Measurements from ENCODE around the gene SCPEP1.
"Not testable (repeated sequence)": the region's sequence is repeated elsewhere in the genome, so short reads cannot be mapped to it uniquely, and the experiment has no call there.

SCPEP1 gene

GRCh38 chr17:56977673-56978395 is at the start of gene SCPEP1:
SCPEP1 (plus strand) TSS chr17:56978131; CDS start chr17:56978160, 29 bp downstream.
- peak; percentile 73 to 74 for DNase-seq (ENCODE audit: low read depth in 1 of 2, low spot score in 1 of 2)

GRCh38 chr17:56928586-56928985 is 49.3 kb upstream of the SCPEP1 start:
- no peak for DNase-seq (ENCODE audit: low read depth in 1 of 2, low spot score in 1 of 2)

- DNase-seq (ENCODE audit: low read depth in 1 of 2, low spot score in 1 of 2): no peak
Measured at GRCh38 chr17:56929362-56929969, 48.5 kb upstream of the SCPEP1 start.

GRCh38 chr17:56930739-56931337 is 47.1 kb upstream of the SCPEP1 start:
- DNase-seq (ENCODE audit: low read depth in 1 of 2, low spot score in 1 of 2): no peak

GRCh38 chr17:56933151-56933745 is 44.7 kb upstream of the SCPEP1 start:
- no peak for DNase-seq (ENCODE audit: low read depth in 1 of 2, low spot score in 1 of 2)

GRCh38 chr17:56933868-56934267 is 44.1 kb upstream of the SCPEP1 start:
- DNase-seq (ENCODE audit: low read depth in 1 of 2, low spot score in 1 of 2): no peak

- no peak for DNase-seq (ENCODE audit: low read depth in 1 of 2, low spot score in 1 of 2)
Measured at GRCh38 chr17:56934280-56934679, 43.7 kb upstream of the SCPEP1 start.

- no peak for DNase-seq (ENCODE audit: low read depth in 1 of 2, low spot score in 1 of 2)
Measured at GRCh38 chr17:56935461-56935860, 42.5 kb upstream of the SCPEP1 start.

GRCh38 chr17:56936697-56937322 is 41.1 kb upstream of the SCPEP1 start:
- DNase-seq (ENCODE audit: low read depth in 1 of 2, low spot score in 1 of 2): no peak

GRCh38 chr17:56937687-56938086 is 40.2 kb upstream of the SCPEP1 start:
- DNase-seq (ENCODE audit: low read depth in 1 of 2, low spot score in 1 of 2): no peak

GRCh38 chr17:56938206-56938605 is 39.7 kb upstream of the SCPEP1 start:
- not testable (repeated sequence) for DNase-seq (ENCODE audit: low read depth in 1 of 2, low spot score in 1 of 2)

GRCh38 chr17:56939869-56940484 is 38.0 kb upstream of the SCPEP1 start:
- peak in 1 of 2 donors; percentile 12 for DNase-seq (ENCODE audit: low read depth in 1 of 2, low spot score in 1 of 2)

GRCh38 chr17:56943505-56944125 is 34.3 kb upstream of the SCPEP1 start:
- no peak for DNase-seq (ENCODE audit: low read depth in 1 of 2, low spot score in 1 of 2)

- DNase-seq (ENCODE audit: low read depth in 1 of 2, low spot score in 1 of 2): no peak
Measured at GRCh38 chr17:56945938-56946505, 31.9 kb upstream of the SCPEP1 start.

- no peak for DNase-seq (ENCODE audit: low read depth in 1 of 2, low spot score in 1 of 2)
Measured at GRCh38 chr17:56947741-56948140, 30.2 kb upstream of the SCPEP1 start.

- DNase-seq (ENCODE audit: low read depth in 1 of 2, low spot score in 1 of 2): no peak
Measured at GRCh38 chr17:56948491-56948890, 29.4 kb upstream of the SCPEP1 start.

- no peak for DNase-seq (ENCODE audit: low read depth in 1 of 2, low spot score in 1 of 2)
Measured at GRCh38 chr17:56949595-56949994, 28.3 kb upstream of the SCPEP1 start.

- no peak for DNase-seq (ENCODE audit: low read depth in 1 of 2, low spot score in 1 of 2)
Measured at GRCh38 chr17:56956992-56957391, 20.9 kb upstream of the SCPEP1 start.

GRCh38 chr17:56960596-56961538 is 17.1 kb upstream of the SCPEP1 start, which contains the start of gene COIL:
COIL (minus strand) TSS chr17:56961050; CDS start chr17:56961019, 31 bp downstream.
- DNase-seq (ENCODE audit: low read depth in 1 of 2, low spot score in 1 of 2): peak; percentile 90 to 92
